Ishikawa (cell line): ENCODE measurements around the gene MORC1.

ENCODE experiments used
- CEBPB ChIP-seq: IDR thresholded peaks from 2 replicates; pipeline ENCODE4 v1.6.1; 2012
- CREB1 ChIP-seq: IDR thresholded peaks from 2 replicates; pipeline ENCODE4 v1.6.1; 2012; ENCODE audit warnings: low read depth
- EGR1 ChIP-seq: IDR thresholded peaks from 2 replicates; pipeline ENCODE4 v1.6.1; 2012
- EP300 ChIP-seq: IDR thresholded peaks from 2 replicates; pipeline ENCODE4 v1.6.1; 2012; ENCODE audit warnings: borderline replicate concordance
- FOXM1 ChIP-seq: IDR thresholded peaks from 2 replicates; pipeline ENCODE4 v1.6.1; 2012; ENCODE audit warnings: low read depth, borderline replicate concordance
- MAX ChIP-seq: IDR thresholded peaks from 2 replicates; pipeline ENCODE4 v1.6.1; 2012
- NFIC ChIP-seq: IDR thresholded peaks from 2 replicates; pipeline ENCODE4 v1.6.1; 2012
- RAD21 ChIP-seq: IDR thresholded peaks from 2 replicates; pipeline ENCODE4 v1.6.1; 2012; ENCODE audit warnings: low read depth
- REST ChIP-seq: IDR thresholded peaks from 2 replicates; pipeline ENCODE4 v1.6.1; 2012; ENCODE audit warnings: low read depth, mild to moderate bottlenecking
- TAF1 ChIP-seq: IDR thresholded peaks from 2 replicates; pipeline ENCODE4 v1.6.1; 2012; ENCODE audit warnings: low read depth, mild to moderate bottlenecking
- TCF12 ChIP-seq: IDR thresholded peaks from 2 replicates; pipeline ENCODE4 v1.6.1; 2012; ENCODE audit warnings: low read depth
- TEAD4 ChIP-seq: IDR thresholded peaks from 2 replicates; pipeline ENCODE4 v1.6.1; 2012
- USF1 ChIP-seq: IDR thresholded peaks from 2 replicates; pipeline ENCODE4 v1.6.1; 2012
- YY1 ChIP-seq: IDR thresholded peaks from 2 replicates; pipeline ENCODE4 v1.6.1; 2012; ENCODE audit warnings: low read depth
- ZBTB7A ChIP-seq: IDR thresholded peaks from 2 replicates; pipeline ENCODE4 v1.6.1; 2012; ENCODE audit warnings: low read depth

Gene MORC1

GRCh38 chr3:109136523-109136922, 18.6 kb upstream of the MORC1 start, which contains the start of gene C3orf85:
C3orf85 (plus strand) TSS chr3:109136719; CDS start chr3:109136848, 129 bp downstream.
- TF ChIP-seq CREB1 (no peak), TCF12 (no peak), RAD21 (no peak), MAX (no peak), USF1 (no peak), NFIC (no peak), TEAD4 (no peak), REST (no peak), TAF1 (no peak), FOXM1 (no peak), EP300 (no peak)

- no peak for TF ChIP-seq CREB1
- no peak for TF ChIP-seq TAF1
- TF ChIP-seq EGR1, result no peak
- TF ChIP-seq REST, result no peak
- TF ChIP-seq MAX, result no peak
- no peak for TF ChIP-seq TCF12
- TF ChIP-seq ZBTB7A, result no peak
- no peak for TF ChIP-seq RAD21
- no peak for TF ChIP-seq CEBPB
- TF ChIP-seq TEAD4, result no peak
- TF ChIP-seq FOXM1, result no peak
- no peak for TF ChIP-seq USF1
- TF ChIP-seq EP300, result no peak
- TF ChIP-seq NFIC, result no peak
- TF ChIP-seq YY1, result no peak
Observed at GRCh38 chr3:109132801-109133473, 15.0 kb upstream of the MORC1 start.

GRCh38 chr3:109131276-109131675, 13.3 kb upstream of the MORC1 start:
- no peak for TF ChIP-seq RAD21

- no peak for TF ChIP-seq TCF12
- TF ChIP-seq CREB1, result no peak
- no peak for TF ChIP-seq MAX
- TF ChIP-seq FOXM1, result no peak
- TF ChIP-seq EGR1, result no peak
- TF ChIP-seq REST, result no peak
- TF ChIP-seq CEBPB, result no peak
- TF ChIP-seq RAD21, result no peak
Observed at GRCh38 chr3:109127553-109127952, 9.6 kb upstream of the MORC1 start.
